DMS 273 (cell line): ENCODE results near the gene NHLRC3.
"Not testable (repeated sequence)": the region's sequence is repeated elsewhere in the genome, so short reads cannot be mapped to it uniquely, and the experiment has no call there.

Experiments
- DNase-seq: peaks from one replicate; lab custom pipeline; 2025; ENCODE audit not compliant: unreplicated experiment; lab: John Stamatoyannopoulos, UW

The NHLRC3 gene

DNA sequence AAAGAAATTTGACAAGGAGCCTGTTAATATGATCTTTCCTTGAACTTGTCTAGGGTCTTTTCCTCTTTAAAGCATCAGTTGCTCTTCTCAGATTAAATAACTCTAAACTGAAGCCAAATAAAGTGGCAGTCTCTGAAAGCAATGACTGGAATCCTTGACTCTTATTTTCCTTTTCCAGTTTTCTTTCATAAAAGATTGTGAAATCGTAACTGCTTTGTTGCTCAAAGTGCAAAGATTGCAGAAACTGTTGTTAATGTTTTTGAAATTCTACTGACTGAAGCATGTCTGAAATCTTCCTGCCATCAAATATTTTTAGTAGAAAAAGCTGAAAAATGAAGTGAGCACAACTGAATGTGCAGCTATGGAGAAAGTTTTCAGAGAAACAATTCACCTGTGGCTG is 1.9 kb downstream of the NHLRC3 start:
- no peak for DNase-seq

GRCh38 chr13:39044536-39044935 is 6.3 kb downstream of the NHLRC3 start:
- DNase-seq, result no peak

GRCh38 chr13:39047560-39047959 is 9.3 kb downstream of the NHLRC3 start:
- peak; percentile 28 for DNase-seq

- no peak for DNase-seq
Observed at GRCh38 chr13:39048806-39049205, 10.6 kb downstream of the NHLRC3 start.

DNA sequence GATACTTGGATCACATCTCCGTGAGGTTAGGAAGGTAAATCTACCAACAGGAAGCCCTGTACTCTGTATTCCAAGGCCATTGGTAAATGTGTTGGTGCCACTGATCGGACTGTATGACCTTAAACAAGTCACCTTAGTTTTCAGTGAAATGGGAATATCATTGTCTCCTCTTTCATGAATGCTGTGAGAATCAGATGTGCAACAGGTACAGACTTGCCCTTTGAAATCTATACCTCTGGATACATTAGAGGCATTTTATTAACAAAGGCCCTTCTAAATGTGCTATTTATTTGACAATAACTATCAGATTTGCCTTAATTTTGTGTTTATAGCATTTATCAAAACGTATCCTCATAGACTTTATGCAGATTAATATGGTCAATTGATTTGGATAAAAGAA is 11.0 kb downstream of the NHLRC3 start:
- no peak for DNase-seq

DNA sequence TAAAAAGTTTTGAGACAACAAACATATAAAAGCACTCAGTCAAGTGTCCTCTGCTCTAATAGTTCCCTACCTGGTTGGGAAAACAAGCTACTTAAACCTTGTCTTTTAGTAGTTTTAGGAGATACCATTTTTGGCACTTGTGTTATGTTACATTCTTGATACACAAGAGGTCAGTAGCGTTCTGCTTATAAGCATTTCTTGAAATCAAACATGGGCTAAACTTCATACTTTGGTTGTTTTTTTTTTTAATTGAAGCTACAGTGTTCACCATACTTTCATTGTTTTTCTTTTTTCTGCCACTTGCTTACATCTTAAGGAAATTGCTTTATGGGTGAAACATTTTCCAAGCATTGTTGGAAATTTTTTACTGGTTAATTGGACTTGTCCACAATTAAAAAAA is 12.9 kb downstream of the NHLRC3 start:
- peak; percentile 66 for DNase-seq

DNA sequence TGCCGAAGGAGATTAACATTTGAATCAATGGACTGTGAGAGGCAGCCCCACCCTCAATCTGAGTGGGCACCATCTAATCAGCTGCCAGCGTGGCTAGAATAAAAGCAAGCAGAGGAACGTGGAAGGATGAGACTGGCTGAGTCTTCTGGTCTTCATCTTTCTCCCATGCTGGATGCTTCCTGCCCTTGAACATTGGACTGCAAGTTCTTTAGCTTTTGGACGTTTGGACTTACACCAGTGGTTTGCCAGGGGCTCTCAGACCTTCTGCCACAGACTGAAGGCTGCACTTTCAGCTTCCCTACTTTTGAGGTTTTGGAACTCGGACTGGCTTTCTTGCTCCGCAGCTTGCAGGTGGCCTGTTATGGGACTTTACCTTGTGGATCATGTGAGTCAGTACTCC is 14.7 kb downstream of the NHLRC3 start:
- DNase-seq, result no peak

DNA sequence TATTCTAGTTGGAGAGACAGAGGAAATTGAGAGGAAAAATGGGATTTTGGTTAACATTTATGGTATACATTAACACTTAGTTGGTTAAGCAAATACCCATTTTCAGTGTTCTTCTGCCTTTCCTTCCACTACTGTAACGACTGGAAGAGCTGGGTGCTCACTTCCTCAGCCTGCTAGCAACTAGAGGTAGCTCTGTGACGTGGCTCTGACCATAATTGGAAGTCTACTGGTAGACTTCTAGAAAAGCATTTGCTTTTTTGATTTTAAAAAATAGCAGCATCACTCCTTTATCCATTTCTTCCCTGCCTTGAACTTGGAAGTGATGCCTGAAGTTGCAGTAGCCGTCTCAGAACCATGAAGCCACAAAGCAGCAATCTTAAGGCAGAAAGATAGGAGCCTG is 15.9 kb downstream of the NHLRC3 start:
- DNase-seq, result no peak

DNA sequence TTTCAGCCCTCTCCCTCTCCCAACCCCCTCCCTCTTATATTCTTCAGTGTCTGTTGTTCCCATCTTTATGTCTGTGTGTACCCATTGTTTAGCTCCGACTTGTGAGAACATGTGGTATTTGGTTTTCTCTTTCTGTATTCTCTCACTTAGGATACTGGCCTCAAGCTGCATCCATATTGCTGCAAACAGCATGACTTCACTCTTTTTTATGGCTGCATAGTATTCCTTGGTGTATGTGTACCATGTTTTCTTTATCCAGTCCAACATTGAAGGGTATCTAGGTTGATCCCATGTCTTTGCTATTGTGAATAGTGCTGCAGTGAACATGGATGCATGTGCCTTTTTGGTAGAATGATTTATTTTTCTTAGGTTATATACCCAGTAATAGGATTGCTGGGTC is 17.8 kb downstream of the NHLRC3 start:
- DNase-seq, result no peak

GRCh38 chr13:39058040-39058439 is 19.8 kb downstream of the NHLRC3 start:
- DNase-seq, result no peak

GRCh38 chr13:39062004-39062403 is 23.7 kb downstream of the NHLRC3 start:
- no peak for DNase-seq

GRCh38 chr13:39072842-39073241 is 34.6 kb downstream of the NHLRC3 start:
- DNase-seq, result no peak

GRCh38 chr13:39073983-39074382 is 35.7 kb downstream of the NHLRC3 start:
- no peak for DNase-seq

DNA sequence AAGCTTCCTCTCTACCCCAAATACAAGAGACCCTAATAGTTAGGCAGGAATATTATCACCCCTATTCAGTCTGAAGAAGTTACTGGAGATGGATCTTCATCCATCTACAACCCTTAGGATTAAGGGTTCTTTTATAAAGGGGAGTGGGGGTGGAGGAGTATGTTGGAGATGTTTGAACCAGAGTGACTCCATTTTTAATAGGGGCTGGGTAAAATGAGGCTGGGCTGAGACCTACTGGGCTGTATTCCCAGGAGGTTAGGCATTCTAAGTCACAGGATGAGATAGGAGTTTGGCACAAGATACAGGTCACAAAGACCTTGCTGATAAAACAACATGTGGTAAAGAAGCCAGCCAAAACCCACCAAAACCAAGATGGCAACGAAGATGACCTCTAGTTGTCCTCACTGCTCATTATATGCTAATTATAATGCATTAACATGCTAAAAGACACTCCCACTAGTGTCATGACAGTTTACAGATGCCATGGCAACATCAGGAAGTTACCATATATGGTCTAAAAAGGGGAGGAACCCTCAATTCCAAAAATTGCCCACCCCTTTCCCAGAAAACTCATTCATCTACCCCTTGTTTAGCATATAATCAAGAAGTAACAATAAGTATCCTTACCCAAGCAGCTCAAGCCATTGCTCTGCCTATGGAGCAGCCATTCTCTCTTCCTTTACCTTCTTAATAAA is 48.1 kb downstream of the NHLRC3 start:
- DNase-seq, result not testable (repeated sequence)

- no peak for DNase-seq
Observed at GRCh38 chr13:39091586-39091985, 53.3 kb downstream of the NHLRC3 start.

DNA sequence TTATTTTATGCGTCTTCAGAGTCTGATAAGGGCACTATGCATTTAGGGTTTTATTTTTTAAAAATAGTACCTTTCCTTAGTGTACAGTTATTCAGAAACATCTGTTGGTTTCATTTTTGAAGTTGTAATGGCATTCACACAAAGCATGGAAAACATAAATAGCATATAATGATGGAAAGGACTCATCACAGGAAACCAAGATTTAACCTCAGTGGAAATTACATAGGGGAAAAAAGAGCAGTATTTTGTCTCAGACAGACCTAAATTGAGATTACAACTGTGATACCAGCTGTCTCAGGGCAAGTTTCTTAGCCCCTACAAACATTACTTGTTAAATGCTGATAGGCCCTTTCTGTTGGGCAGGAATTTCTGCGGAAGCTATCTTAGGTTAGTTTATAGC is 57.2 kb downstream of the NHLRC3 start:
- no peak for DNase-seq

DNA sequence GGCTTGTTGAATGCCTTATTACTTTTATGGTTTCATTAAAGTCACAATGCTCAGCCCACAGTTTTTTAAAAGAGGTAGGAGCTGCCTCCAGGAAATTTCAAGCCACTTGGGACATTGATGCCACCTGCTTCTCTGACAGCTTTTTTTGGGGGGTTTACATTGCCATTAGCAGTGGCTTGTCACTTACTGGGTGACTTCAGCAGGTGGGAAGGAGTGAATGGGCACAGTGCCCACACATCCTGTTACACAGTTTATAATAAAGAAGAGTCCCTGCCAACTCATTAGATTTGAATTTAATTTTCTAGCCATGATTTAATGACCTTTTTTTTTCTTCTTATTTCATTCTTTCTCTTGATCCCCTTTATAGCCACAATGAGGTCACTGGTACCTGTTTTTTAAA is 61.0 kb downstream of the NHLRC3 start:
- peak; percentile 27 for DNase-seq
